A673 (cell line): Measurements from ENCODE around the gene HOXA9. TPM values are rescaled to one million over a fixed set of nuclear protein-coding genes. Genes with fewer than 3 reads are reported as not detected.
A peak's percentile ranks its signal among the peaks of the same experiment; 100 is the strongest.

ENCODE experiments used
- BruUV-seq: library from RNA; stranded (reverse); fragments of 400-500 nt; replicated peaks from 2 replicates; lab custom pipeline; 2021; lab: Mats Ljungman, UMichigan
- CTCF ChIA-PET: fragments of 300-600 bp; sonication (Branson Sonifier 250); formaldehyde crosslinking; loops from one replicate; lab custom pipeline; 2022; ENCODE audit warnings: antibody characterized with exemption; lab: Charles Lee
- POLR2A ChIA-PET: fragments of 300-600 bp; sonication (Branson Sonifier 250); formaldehyde crosslinking; loops from one replicate; lab custom pipeline; 2022; ENCODE audit warnings: antibody characterized with exemption; ENCODE audit not compliant: low non-redundant PET; lab: Charles Lee
- DNase-seq: peaks from one replicate; pipeline ENCODE4 v3.0.0-alpha.2; 2015; ENCODE audit warnings: low spot score
- H3K27ac ChIP-seq: fragments of 200-600 bp; sonication (generic); 2 replicates; pipeline ENCODE4 v1.5.1; 2016; ENCODE audit warnings: mixed run types, low read depth, mild to moderate bottlenecking, mixed read lengths, antibody characterized with exemption, low read length; ENCODE audit not compliant: poor library complexity, severe bottlenecking
- H3K27me3 ChIP-seq: fragments of 200-600 bp; sonication (generic); replicated peaks from 2 replicates; pipeline ENCODE4 v1.6.1; 2017; ENCODE audit warnings: mixed run types, low read depth, mild to moderate bottlenecking, mixed read lengths, antibody characterized with exemption, low read length; ENCODE audit not compliant: insufficient read depth, poor library complexity
- H3K36me3 ChIP-seq: fragments of 200-600 bp; sonication (generic); 2 replicates; pipeline ENCODE4 v1.6.1; 2016; ENCODE audit warnings: mixed run types, mild to moderate bottlenecking, mixed read lengths, antibody characterized with exemption, low read length; ENCODE audit not compliant: insufficient read depth, poor library complexity, severe bottlenecking
- H3K4me1 ChIP-seq: fragments of 200-600 bp; sonication (generic); 2 replicates; pipeline ENCODE4 v1.6.1; 2017; ENCODE audit warnings: mixed run types, mild to moderate bottlenecking, mixed read lengths, antibody characterized with exemption, low read length; ENCODE audit not compliant: insufficient read depth, poor library complexity, severe bottlenecking
- H3K4me3 ChIP-seq: fragments of 200-600 bp; sonication (generic); 2 replicates; pipeline ENCODE4 v1.5.1; 2016; ENCODE audit warnings: low read depth, mixed run types, mild to moderate bottlenecking, mixed read lengths, low read length; ENCODE audit not compliant: poor library complexity, severe bottlenecking
- H3K9me3 ChIP-seq: fragments of 200-600 bp; sonication (generic); 2 replicates; pipeline ENCODE4 v1.6.1; 2016; ENCODE audit warnings: mixed run types, low read depth, mild to moderate bottlenecking, mixed read lengths, antibody characterized with exemption, low read length; ENCODE audit not compliant: poor library complexity, severe bottlenecking
- CTCF ChIP-seq: fragments of 300-800, 200-600 bp; sonication (generic); conservative IDR thresholded peaks from 2 replicates; pipeline ENCODE4 v1.5.1; 2017; ENCODE audit warnings: low read depth, mild to moderate bottlenecking, antibody characterized with exemption, low read length, moderate library complexity, mixed read lengths
- EZH2 ChIP-seq: fragments of 200-600 bp; sonication (generic); IDR thresholded peaks from 2 replicates; pipeline ENCODE4 v1.6.1; 2017; ENCODE audit warnings: borderline replicate concordance, low read depth, mild to moderate bottlenecking, mixed read lengths, antibody characterized with exemption, low read length; ENCODE audit not compliant: poor library complexity, severe bottlenecking
- intact Hi-C: fragments of 100-400 bp; cut with micrococcal nuclease; formaldehyde crosslinking; loops from one replicate; pipeline ENCODE4 v1.10.0; 2022; ENCODE audit not compliant: unreplicated experiment
- total RNA-seq: library from RNA; stranded (reverse); gene quantifications from 2 replicates; pipeline ENCODE4 v1.2.3, GENCODE V29; 2021

HOXA9 gene
- total RNA-seq, 1 experiment from 2014 or later = not detected

GRCh38 chr7:27150568-27151340 lies 14.6 kb downstream of the HOXA9 start:
- H3K27me3 ChIP-seq = peaks cover 94% of the 10 kb centered on the region
- TF ChIP-seq CTCF (peak; percentile 88), EZH2 (peak; percentile 77)
- DNase-seq = peak; percentile 81
- POLR2A ChIA-PET = no interaction called here
- H3K9me3 ChIP-seq = no peaks in the 10 kb centered on the region
- no peaks in the 10 kb centered on the region for H3K36me3 ChIP-seq
- H3K4me1 ChIP-seq = peaks cover 9% of the 10 kb centered on the region
- BruUV-seq = no TSS peak
- intact Hi-C loops = no loop called here
- peak overlapping the region; percentile 26 for H3K4me3 ChIP-seq
- H3K27ac ChIP-seq = no peak overlapping the region
- CTCF ChIA-PET = interaction anchor here (1.7 kb wide), 1 partner anchor 10 kb away, joined by 5 read pairs; no protein-coding TSS in a partner anchor

- peaks cover 94% of the 10 kb centered on the region for H3K27me3 ChIP-seq
- no peak for DNase-seq
- no peaks in the 10 kb centered on the region for H3K36me3 ChIP-seq
- H3K4me3 ChIP-seq = no peak overlapping the region
- H3K4me1 ChIP-seq = peaks cover 6% of the 10 kb centered on the region
- no peak overlapping the region for H3K27ac ChIP-seq
- ChIA-PET CTCF (interaction anchor here (0.6 to 1.7 kb wide), 3 partner anchors 11 to 783 kb away, joined by 4 to 5 read pairs (median 4); no protein-coding TSS in a partner anchor), POLR2A (no interaction called here)
- TF ChIP-seq EZH2 (no peak), CTCF (no peak)
- H3K9me3 ChIP-seq = no peaks in the 10 kb centered on the region
- intact Hi-C loops = no loop called here
- no TSS peak for BruUV-seq
Measured at GRCh38 chr7:27149842-27150567, 15.3 kb downstream of the HOXA9 start.

GRCh38 chr7:27148756-27149641 lies 16.3 kb downstream of the HOXA9 start:
- Histone ChIP-seq H3K27me3 (peaks cover 94% of the 10 kb centered on the region), H3K9me3 (no peaks in the 10 kb centered on the region), H3K4me1 (peaks cover 6% of the 10 kb centered on the region), H3K27ac (no peak overlapping the region), H3K36me3 (no peaks in the 10 kb centered on the region), H3K4me3 (no peak overlapping the region)
- TF ChIP-seq EZH2 (no peak), CTCF (no peak)
- DNase-seq = no peak
- intact Hi-C loops = no loop called here
- BruUV-seq = no TSS peak
- ChIA-PET POLR2A (no interaction called here), CTCF (interaction anchor here (0.6 kb wide), 2 partner anchors 114 to 784 kb away, joined by 4 read pairs; no protein-coding TSS in a partner anchor)
